IMR-90 (cell line): ENCODE results near the gene CCDC182. TPM values are rescaled to one million over a fixed set of nuclear protein-coding genes. Genes with fewer than 3 reads are reported as not detected.

ENCODE experiments used
- ATAC-seq: fragments of 200-7000 bp; cut with Tn5 transposase; 2 replicates; pipeline ENCODE4 v1.9.1; 2020; ENCODE audit warnings: low read depth, mild to moderate bottlenecking, moderate library complexity
- BruUV-seq: library from RNA; stranded (reverse); fragments of 400-500 nt; replicated peaks from 2 replicates; lab custom pipeline; 2021; lab: Mats Ljungman, UMichigan
- CTCF ChIA-PET: fragments of 300-600 bp; formaldehyde crosslinking; extraction: SDS; loops from one replicate; lab custom pipeline; 2021; ENCODE audit warnings: antibody characterized with exemption; lab: Yijun Ruan, JAX
- POLR2A ChIA-PET: fragments of 300-600 bp; sonication (Branson Sonifier 250); formaldehyde crosslinking; loops from one replicate; lab custom pipeline; 2022; ENCODE audit warnings: antibody characterized with exemption; ENCODE audit not compliant: unreplicated experiment; lab: Charles Lee
- DNase-seq: peaks from one replicate; pipeline ENCODE4 v3.0.0; 2013
- H2AFZ ChIP-seq: replicated peaks from 2 replicates; pipeline ENCODE3; 2013; ENCODE audit warnings: low read length, mild to moderate bottlenecking; ENCODE audit not compliant: poor library complexity
- H2AK5ac ChIP-seq: 2 replicates; pipeline ENCODE4 v1.6.1; 2013; ENCODE audit warnings: low read depth, low read length, inconsistent platforms
- H2AK9ac ChIP-seq: replicated peaks from 2 replicates; pipeline ENCODE3; 2013; ENCODE audit warnings: mild to moderate bottlenecking, low read depth, low read length, moderate library complexity; ENCODE audit not compliant: poor library complexity
- H2BK120ac ChIP-seq: 2 replicates; pipeline ENCODE4 v1.6.1; 2013; ENCODE audit warnings: low read depth, low read length, inconsistent platforms
- H2BK15ac ChIP-seq: 3 replicates; pipeline ENCODE4 v1.6.1; 2013; ENCODE audit warnings: low read depth, low read length, inconsistent platforms
- H2BK20ac ChIP-seq: 2 replicates; pipeline ENCODE4 v1.6.1; 2013; ENCODE audit warnings: low read depth, mild to moderate bottlenecking, inconsistent platforms, low read length, moderate library complexity
- H2BK5ac ChIP-seq: 2 replicates; pipeline ENCODE4 v1.6.1; 2013; ENCODE audit warnings: mild to moderate bottlenecking, low read depth, low read length, inconsistent platforms; ENCODE audit not compliant: poor library complexity, severe bottlenecking
- H3K14ac ChIP-seq: replicated peaks from 2 replicates; pipeline ENCODE4 v1.6.1; 2013; ENCODE audit warnings: low read depth, low read length, inconsistent platforms
- H3K18ac ChIP-seq: 2 replicates; pipeline ENCODE4 v1.6.1; 2013; ENCODE audit warnings: low read depth, low read length, control low read depth
- H3K23ac ChIP-seq: 2 replicates; pipeline ENCODE4 v1.6.1; 2013; ENCODE audit warnings: low read depth, low read length, inconsistent platforms
- H3K27ac ChIP-seq: 2 replicates; pipeline ENCODE4 v1.5.1; 2013; ENCODE audit warnings: mild to moderate bottlenecking, control low read depth, low read length; ENCODE audit not compliant: insufficient read depth
- H3K27me3 ChIP-seq: 2 replicates; pipeline ENCODE4 v1.6.1; 2013; ENCODE audit warnings: low read length; ENCODE audit not compliant: control insufficient read depth, insufficient read depth
- H3K36me3 ChIP-seq: 2 replicates; pipeline ENCODE4 v1.6.1; 2013; ENCODE audit warnings: low read length, mixed read lengths; ENCODE audit not compliant: control insufficient read depth, insufficient read depth
- H3K4ac ChIP-seq: 2 replicates; pipeline ENCODE4 v1.6.1; 2013; ENCODE audit warnings: low read depth, low read length, inconsistent platforms
- H3K4me1 ChIP-seq: 2 replicates; pipeline ENCODE4 v1.6.1; 2013; ENCODE audit warnings: low read length, mixed read lengths; ENCODE audit not compliant: control insufficient read depth, insufficient read depth
- H3K4me2 ChIP-seq: 2 replicates; pipeline ENCODE4 v1.6.1; 2013; ENCODE audit warnings: low read depth, mild to moderate bottlenecking, control low read depth, low read length, moderate library complexity
- H3K4me3 ChIP-seq: 2 replicates; pipeline ENCODE4 v1.5.1; 2013; ENCODE audit warnings: low read depth, mild to moderate bottlenecking, control low read depth, low read length, moderate library complexity; ENCODE audit not compliant: insufficient read depth
- H3K56ac ChIP-seq: 2 replicates; pipeline ENCODE4 v1.6.1; 2013; ENCODE audit warnings: low read length, inconsistent platforms; ENCODE audit not compliant: insufficient read depth; ENCODE audit errors: extremely low read depth
- H3K79me1 ChIP-seq, 2 experiments: 2 replicates each; pipeline ENCODE4 v1.6.1; 2013; ENCODE audit warnings: low read length in 2 of 2, inconsistent platforms in 1 of 2, low read depth in 1 of 2
- H3K9ac ChIP-seq: 2 replicates; pipeline ENCODE4 v1.6.1; 2013; ENCODE audit warnings: low read depth, low read length, control low read depth
- H3K9me1 ChIP-seq: 2 replicates; pipeline ENCODE4 v1.6.1; 2013; ENCODE audit warnings: low read length, inconsistent platforms; ENCODE audit not compliant: insufficient read depth
- H3K9me3 ChIP-seq: 2 replicates; pipeline ENCODE4 v1.6.1; 2013; ENCODE audit warnings: low read length; ENCODE audit not compliant: control insufficient read depth, insufficient read depth
- H4K20me1 ChIP-seq: 2 replicates; pipeline ENCODE4 v1.6.1; 2013; ENCODE audit warnings: low read length, inconsistent platforms; ENCODE audit not compliant: insufficient read depth
- H4K5ac ChIP-seq: 2 replicates; pipeline ENCODE4 v1.6.1; 2013; ENCODE audit warnings: mild to moderate bottlenecking, low read depth, low read length, control low read depth
- H4K8ac ChIP-seq, 2 experiments: 2 replicates each; pipeline ENCODE4 v1.6.1; 2013; ENCODE audit warnings: low read depth in 2 of 2, low read length in 2 of 2, control low read depth in 1 of 2, inconsistent platforms in 1 of 2
- H4K91ac ChIP-seq: 2 replicates; pipeline ENCODE4 v1.6.1; 2013; ENCODE audit warnings: low read depth, low read length, inconsistent platforms; ENCODE audit not compliant: insufficient read depth
- BHLHE40 ChIP-seq: fragments of 150-350 bp; IDR thresholded peaks from 2 replicates; pipeline ENCODE4 v1.6.1; 2016; ENCODE audit warnings: mild to moderate bottlenecking, low read depth, low read length
- CEBPB ChIP-seq: IDR thresholded peaks from 2 replicates; pipeline ENCODE4 v1.6.1; 2012; ENCODE audit warnings: low read depth, low read length, improper control_type of control experiment
- CHD1 ChIP-seq: IDR thresholded peaks from 2 replicates; pipeline ENCODE4 v1.6.1; 2012; ENCODE audit warnings: low read depth, low read length, improper control_type of control experiment
- CTCF ChIP-seq: conservative IDR thresholded peaks from 2 replicates; pipeline ENCODE4 v1.5.1; 2012; ENCODE audit warnings: mild to moderate bottlenecking, low read depth, low read length, improper control_type of control experiment
- ELK1 ChIP-seq: fragments of 150-350 bp; IDR thresholded peaks from 2 replicates; pipeline ENCODE4 v1.6.1; 2016; ENCODE audit warnings: low read depth, mild to moderate bottlenecking, low read length, moderate library complexity, borderline replicate concordance
- FOS ChIP-seq: fragments of 150-350 bp; IDR thresholded peaks from 2 replicates; pipeline ENCODE4 v1.6.1; 2016; ENCODE audit warnings: low read depth, low read length
- MAFK ChIP-seq: IDR thresholded peaks from 2 replicates; pipeline ENCODE4 v1.6.1; 2012; ENCODE audit warnings: low read depth, low read length, improper control_type of control experiment
- MAZ ChIP-seq: IDR thresholded peaks from 2 replicates; pipeline ENCODE4 v1.6.1; 2012; ENCODE audit warnings: low read depth, mild to moderate bottlenecking, low read length, improper control_type of control experiment, moderate library complexity, borderline replicate concordance
- MXI1 ChIP-seq: IDR thresholded peaks from 2 replicates; pipeline ENCODE4 v1.6.1; 2012; ENCODE audit warnings: low read depth, mild to moderate bottlenecking, low read length, moderate library complexity, borderline replicate concordance
- POLR2A ChIP-seq: IDR thresholded peaks from 2 replicates; pipeline ENCODE4 v1.6.1; 2012; ENCODE audit warnings: mild to moderate bottlenecking, low read depth, low read length
- RAD21 ChIP-seq: IDR thresholded peaks from 2 replicates; pipeline ENCODE4 v1.6.1; 2012; ENCODE audit warnings: low read length, improper control_type of control experiment
- RCOR1 ChIP-seq: IDR thresholded peaks from 2 replicates; pipeline ENCODE4 v1.6.1; 2012; ENCODE audit warnings: mild to moderate bottlenecking, low read length, improper control_type of control experiment; ENCODE audit not compliant: insufficient replicate concordance
- RFX5 ChIP-seq: IDR thresholded peaks from 2 replicates; pipeline ENCODE4 v1.8.0; 2012; ENCODE audit warnings: low read depth, mild to moderate bottlenecking, low read length, moderate library complexity
- SMC3 ChIP-seq: fragments of 150-350 bp; IDR thresholded peaks from 2 replicates; pipeline ENCODE4 v1.6.1; 2016; ENCODE audit warnings: low read depth, mild to moderate bottlenecking, antibody characterized with exemption, low read length, moderate library complexity
- USF2 ChIP-seq: fragments of 150-350 bp; IDR thresholded peaks from 2 replicates; pipeline ENCODE4 v1.6.1; 2017; ENCODE audit warnings: mild to moderate bottlenecking, antibody characterized with exemption, low read length, low read depth
- WGBS, 2 experiments: methylation state at CpG; one replicate each; pipeline versions ENCODE4 v1.1.5 to v1.1.7; 2013; ENCODE audit warnings: missing lambda C conversion rate in 2 of 2; ENCODE audit not compliant: insufficient read length in 1 of 2; ENCODE audit errors: extremely low coverage in 2 of 2; 5-methylcytosine and 5-hydroxymethylcytosine counted together
- dilution Hi-C: fragments of 300-500 bp; cut with HindIII; formaldehyde crosslinking; loops from one replicate; pipeline ENCODE4 v1.14.3; 2018; ENCODE audit warnings: low sequenced_read_pairs; ENCODE audit not compliant: unreplicated experiment
- in situ Hi-C: fragments of 300-500 bp; cut with MboI; formaldehyde crosslinking; loops from 3 replicates; pipeline ENCODE4 v1.14.3; 2019; ENCODE audit warnings: low sequenced_read_pairs, inconsistent platforms, mixed read lengths
- intact Hi-C: fragments of 100-400 bp; cut with micrococcal nuclease; formaldehyde crosslinking; loops from 2 replicates; pipeline ENCODE4 v1.10.0; 2022
- polyA plus RNA-seq, 3 experiments: library from polyadenylated mRNA; depleted of rRNA; stranded (reverse); fragments of >200 nt; gene quantifications; 2 replicates each; pipeline ENCODE4 v1.2.3, GENCODE V29; 2012; ENCODE audit warnings: low replicate concordance in 1 of 3
- total RNA-seq: library from RNA; depleted of rRNA; stranded (reverse); fragments of >200 nt; gene quantifications from 2 replicates; pipeline ENCODE4 v1.2.3, GENCODE V29; 2012

The CCDC182 gene
- total and polyA plus RNA-seq, 2 of the 4 experiments (the other 2 are of a cell fraction) = not detected

GRCh38 chr17:57776366-57776765, 31.3 kb upstream of the CCDC182 start:
- no peak overlapping the region for H2AFZ ChIP-seq
- no peak overlapping the region for H3K4me3 ChIP-seq
- no peak overlapping the region for H4K91ac ChIP-seq
- no peak overlapping the region for H3K18ac ChIP-seq
- H3K9me1 ChIP-seq = no peaks in the 10 kb centered on the region
- H3K27ac ChIP-seq = no peak overlapping the region
- in situ Hi-C loops (no loop called here), intact Hi-C loops (no loop called here), dilution Hi-C loops (no loop called here)
- CTCF ChIA-PET = no interaction called here
- POLR2A ChIA-PET = no interaction called here
- H2BK15ac ChIP-seq = no peak overlapping the region
- H2BK120ac ChIP-seq = no peak overlapping the region
- no peak overlapping the region for H2BK5ac ChIP-seq
- H3K79me1 ChIP-seq = no peaks in the 10 kb centered on the region
- H3K9me3 ChIP-seq = no peaks in the 10 kb centered on the region
- no peak overlapping the region for H4K5ac ChIP-seq
- H3K9ac ChIP-seq = no peak overlapping the region
- DNase-seq (no peak), ATAC-seq (no peak)
- no TSS peak for BruUV-seq
- no peaks in the 10 kb centered on the region for H3K4me1 ChIP-seq
- H3K4me2 ChIP-seq = no peak overlapping the region
- TF ChIP-seq BHLHE40 (no peak), RCOR1 (no peak), SMC3 (no peak), RFX5 (no peak), MAZ (no peak), FOS (no peak), ELK1 (no peak), POLR2A (no peak), MAFK (no peak), USF2 (no peak), RAD21 (no peak), CHD1 (no peak), MXI1 (no peak), CEBPB (no peak), CTCF (no peak)
- no peak overlapping the region for H3K56ac ChIP-seq
- H3K36me3 ChIP-seq = no peaks in the 10 kb centered on the region
- no peak overlapping the region for H3K23ac ChIP-seq
- no peaks in the 10 kb centered on the region for H4K20me1 ChIP-seq
- H3K14ac ChIP-seq = no peak overlapping the region
- no peak overlapping the region for H2AK5ac ChIP-seq
- no peak overlapping the region for H2BK20ac ChIP-seq
- no peak overlapping the region for H2AK9ac ChIP-seq
- peaks cover 45% of the 10 kb centered on the region for H3K27me3 ChIP-seq
- H3K4ac ChIP-seq = no peak overlapping the region
- WGBS, 2 experiments = no CpG with 5 or more reads among the region's 12 CpGs
- no peak overlapping the region for H4K8ac ChIP-seq
